Endothelial cell of umbilical vein (primary cell): ENCODE results near the gene TSC22D1. TPM values are rescaled to one million over a fixed set of nuclear protein-coding genes. Genes with fewer than 3 reads are reported as not detected.
A peak's percentile ranks its signal among the peaks of the same experiment; 100 is the strongest.

Source experiments
- BruUV-seq: library from RNA; stranded (reverse); fragments of 400-500 nt; replicated peaks from 2 replicates; lab custom pipeline; 2021; lab: Mats Ljungman, UMichigan
- CTCF ChIA-PET: fragments of 300-600, 350-600 bp; sonication (Branson Sonifier 250); formaldehyde crosslinking; loops from one replicate; lab custom pipeline; 2021; ENCODE audit warnings: antibody characterized with exemption, inconsistent platforms; lab: Charles Lee
- POLR2A ChIA-PET: fragments of 300-600, 350-600 bp; sonication (Branson Sonifier 250); formaldehyde crosslinking; loops from one replicate; lab custom pipeline; 2021; ENCODE audit warnings: antibody characterized with exemption, inconsistent platforms; lab: Charles Lee
- DNase-seq: peaks from one replicate; pipeline ENCODE4 v3.0.0-alpha.2; 2011; ENCODE audit warnings: low read depth, low spot score
- FAIRE-seq: peaks from 2 replicates; lab custom pipeline; 2011; peaks lifted over from hg19 to GRCh38; lab: Jason Lieb, UNC
- H2AFZ ChIP-seq: 2 replicates; pipeline ENCODE4 v1.6.0; 2012; ENCODE audit warnings: low read depth, low read length, control low read depth, inconsistent platforms
- H3K27ac ChIP-seq: 2 replicates; pipeline ENCODE4 v1.5.1; 2011; ENCODE audit warnings: low read depth, mild to moderate bottlenecking, control low read depth, low read length, moderate library complexity; ENCODE audit not compliant: insufficient read depth
- H3K27me3 ChIP-seq, 2 experiments: 2 replicates each; pipeline versions ENCODE4 v1.6.0 to v1.6.1; 2011; ENCODE audit warnings: low read length in 2 of 2, mixed read lengths in 1 of 2; ENCODE audit not compliant: control insufficient read depth in 2 of 2, insufficient read depth in 2 of 2
- H3K36me3 ChIP-seq, 2 experiments: 2 replicates in 1 of 2; 3 replicates in 1 of 2; pipeline ENCODE4 v1.5.1; 2011; ENCODE audit warnings: low read length in 2 of 2, mild to moderate bottlenecking in 1 of 2, moderate library complexity in 1 of 2; ENCODE audit not compliant: control insufficient read depth in 2 of 2, insufficient read depth in 2 of 2; ENCODE audit errors: extremely low read depth in 1 of 2
- H3K4me1 ChIP-seq: 3 replicates; pipeline ENCODE4 v1.5.1; 2011; ENCODE audit warnings: mild to moderate bottlenecking, low read length; ENCODE audit not compliant: control insufficient read depth, insufficient read depth; ENCODE audit errors: extremely low read depth
- H3K4me2 ChIP-seq: 2 replicates; pipeline ENCODE4 v1.6.1; 2011; ENCODE audit warnings: low read length, control low read depth, mixed read lengths; ENCODE audit not compliant: insufficient read depth
- H3K4me3 ChIP-seq, 3 experiments: fragments of 200-600 bp in 1 of 3; sonication (generic), shearing (Covaris generic) in 1 of 3; replicated peaks in 1 of 3; 2 replicates each; pipeline ENCODE4 v1.5.1; 2011 to 2016; ENCODE audit warnings: control low read depth in 3 of 3, low read length in 3 of 3, mild to moderate bottlenecking in 2 of 3, inconsistent platforms in 1 of 3, low read depth in 1 of 3, moderate library complexity in 1 of 3; ENCODE audit not compliant: insufficient read depth in 1 of 3
- H3K79me2 ChIP-seq: 2 replicates; pipeline ENCODE4 v1.6.0; 2012; ENCODE audit warnings: low read length, inconsistent platforms; ENCODE audit not compliant: control insufficient read depth, insufficient read depth
- H3K9ac ChIP-seq: replicated peaks from 2 replicates; pipeline ENCODE3; 2011; ENCODE audit warnings: low read length, control low read depth; ENCODE audit not compliant: insufficient read depth; ENCODE audit errors: extremely low read depth
- H3K9me1 ChIP-seq: replicated peaks from 3 replicates; pipeline ENCODE4 v1.6.0; 2011; ENCODE audit warnings: mild to moderate bottlenecking, low read length; ENCODE audit not compliant: control insufficient read depth, insufficient read depth; ENCODE audit errors: extremely low read depth
- H3K9me3 ChIP-seq: replicated peaks from 2 replicates; pipeline ENCODE4 v1.5.1; 2012; ENCODE audit warnings: low read length, inconsistent platforms; ENCODE audit not compliant: control insufficient read depth, insufficient read depth
- H4K20me1 ChIP-seq: replicated peaks from 2 replicates; pipeline ENCODE3; 2011; ENCODE audit warnings: mild to moderate bottlenecking, low read length; ENCODE audit not compliant: control insufficient read depth, insufficient read depth; ENCODE audit errors: extremely low read depth
- EZH2 ChIP-seq: IDR thresholded peaks from 2 replicates; pipeline ENCODE4 v1.6.1; 2012; ENCODE audit warnings: borderline replicate concordance, low read depth, mild to moderate bottlenecking, moderate library complexity, low read length, inconsistent platforms; ENCODE audit not compliant: severe bottlenecking
- FOS ChIP-seq: IDR thresholded peaks from 2 replicates; pipeline ENCODE4 v1.6.1; 2011; ENCODE audit warnings: mild to moderate bottlenecking, low read length, moderate library complexity, borderline replicate concordance; ENCODE audit not compliant: insufficient read depth
- GATA2 ChIP-seq: IDR thresholded peaks from 2 replicates; pipeline ENCODE4 v1.7.0; 2011; ENCODE audit warnings: low read depth, mild to moderate bottlenecking, moderate library complexity, mixed read lengths, low read length; ENCODE audit not compliant: insufficient read length, insufficient read depth
- JUN ChIP-seq: IDR thresholded peaks from 2 replicates; pipeline ENCODE4 v1.6.1; 2011; ENCODE audit warnings: borderline replicate concordance, low read depth; ENCODE audit not compliant: insufficient read length, insufficient read depth
- MAX ChIP-seq: IDR thresholded peaks from 2 replicates; pipeline ENCODE4 v1.6.1; 2011; ENCODE audit not compliant: insufficient read depth, insufficient read length
- MYC ChIP-seq: IDR thresholded peaks from one replicate; pipeline ENCODE4 v1.6.1; 2011; ENCODE audit warnings: mild to moderate bottlenecking, low read depth, low read length
- POLR2A ChIP-seq: IDR thresholded peaks from 2 replicates; pipeline ENCODE4 v1.6.1; 2012; ENCODE audit warnings: low read depth, mild to moderate bottlenecking, control low read depth, low read length
- POLR2AphosphoS5 ChIP-seq: IDR thresholded peaks from 2 replicates; pipeline ENCODE4 v1.6.1; 2012; ENCODE audit warnings: low read depth, mild to moderate bottlenecking, control low read depth, low read length, moderate library complexity; ENCODE audit not compliant: insufficient read depth
- dilution Hi-C: fragments of 300-500 bp; cut with MboI; formaldehyde crosslinking; loops from one replicate; pipeline ENCODE4 v1.15.0; 2019; ENCODE audit warnings: low sequenced_read_pairs; ENCODE audit not compliant: extremely low pct_ligation_motif_present
- intact Hi-C: fragments of 100-400 bp; cut with micrococcal nuclease; formaldehyde crosslinking; loops from one replicate; pipeline ENCODE4 v1.10.0; 2022
- polyA plus RNA-seq, 4 experiments: library from polyadenylated mRNA; depleted of rRNA in 3 of 4; stranded (reverse) in 3 of 4; unstranded in 1 of 4; fragments of >200 nt; gene quantifications; 2 replicates each; pipeline versions ENCODE4 v1.2.1 to v1.2.3, GENCODE V29; 2011 to 2012; ENCODE audit warnings: missing spikeins in 1 of 4
- total RNA-seq: library from RNA; stranded (reverse); gene quantifications from 2 replicates; pipeline ENCODE4 v1.2.3, GENCODE V29; 2021
- TF ChIP-seq, protein P1 (sequence below), 2 donors: IDR thresholded peaks; 1 replicate in 1 of 2; 2 replicates in 1 of 2; pipeline ENCODE4 v1.5.1; 2011; ENCODE audit warnings: low read length in 2 of 2, mild to moderate bottlenecking in 2 of 2, moderate library complexity in 2 of 2, control low read depth in 1 of 2, inconsistent platforms in 1 of 2, low read depth in 1 of 2; ENCODE audit not compliant: insufficient read depth in 1 of 2; ENCODE audit errors: extremely low read depth in 1 of 2

The TSC22D1 gene
- total and polyA plus RNA-seq, 2 donors (not counting 3 experiments of a cell fraction or from before 2014, with no cell fraction given): 47.7 to 51.8 TPM

- dilution Hi-C loops: loop anchor here (25.0 kb wide), 1 partner anchor 559 kb away; no protein-coding TSS in a partner anchor
- ChIA-PET CTCF (interaction anchor here (1.0 to 3.7 kb wide), 10 partner anchors 8 to 576 kb away, joined by 3 to 46 read pairs (median 4); no protein-coding TSS in a partner anchor), POLR2A (no interaction called here)
- H3K9me3 ChIP-seq: no peaks in the 10 kb centered on the region
- no peaks in the 10 kb centered on the region for H3K27me3 ChIP-seq
- H3K36me3 ChIP-seq: no peaks in the 10 kb centered on the region
- peak overlapping the region; percentile 90 for H3K4me2 ChIP-seq
- no peaks in the 10 kb centered on the region for H4K20me1 ChIP-seq
- intact Hi-C loops: loop anchor here (1.0 kb wide), 6 partner anchors 34 to 566 kb away; no protein-coding TSS in a partner anchor
- peak overlapping the region in 1 of 3 experiments; percentile 50 for H3K4me3 ChIP-seq
- no peak overlapping the region for H3K9ac ChIP-seq
- peak; percentile 46 for DNase-seq
- peaks cover 29% of the 10 kb centered on the region for H3K4me1 ChIP-seq
- H3K9me1 ChIP-seq: no peaks in the 10 kb centered on the region
- TF ChIP-seq MAX: no peak
- TF ChIP-seq, protein P1, sequence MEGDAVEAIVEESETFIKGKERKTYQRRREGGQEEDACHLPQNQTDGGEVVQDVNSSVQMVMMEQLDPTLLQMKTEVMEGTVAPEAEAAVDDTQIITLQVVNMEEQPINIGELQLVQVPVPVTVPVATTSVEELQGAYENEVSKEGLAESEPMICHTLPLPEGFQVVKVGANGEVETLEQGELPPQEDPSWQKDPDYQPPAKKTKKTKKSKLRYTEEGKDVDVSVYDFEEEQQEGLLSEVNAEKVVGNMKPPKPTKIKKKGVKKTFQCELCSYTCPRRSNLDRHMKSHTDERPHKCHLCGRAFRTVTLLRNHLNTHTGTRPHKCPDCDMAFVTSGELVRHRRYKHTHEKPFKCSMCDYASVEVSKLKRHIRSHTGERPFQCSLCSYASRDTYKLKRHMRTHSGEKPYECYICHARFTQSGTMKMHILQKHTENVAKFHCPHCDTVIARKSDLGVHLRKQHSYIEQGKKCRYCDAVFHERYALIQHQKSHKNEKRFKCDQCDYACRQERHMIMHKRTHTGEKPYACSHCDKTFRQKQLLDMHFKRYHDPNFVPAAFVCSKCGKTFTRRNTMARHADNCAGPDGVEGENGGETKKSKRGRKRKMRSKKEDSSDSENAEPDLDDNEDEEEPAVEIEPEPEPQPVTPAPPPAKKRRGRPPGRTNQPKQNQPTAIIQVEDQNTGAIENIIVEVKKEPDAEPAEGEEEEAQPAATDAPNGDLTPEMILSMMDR (IDR thresholded peaks at IDR 0.05; ENCODE audit: extremely low read depth in 1 of 2, insufficient read depth in 1 of 2, low read depth in 1 of 2, low read length in 2 of 2): peak; percentile 6 to 20
- no peak for TF ChIP-seq GATA2
- no peak for TF ChIP-seq MYC
- no peak for TF ChIP-seq FOS
- TF ChIP-seq EZH2: no peak
- TF ChIP-seq JUN: no peak
- TF ChIP-seq POLR2A: no peak
- no peak for TF ChIP-seq POLR2AphosphoS5
- no peak overlapping the region for H2AFZ ChIP-seq
- H3K79me2 ChIP-seq: no peaks in the 10 kb centered on the region
- no TSS peak for BruUV-seq
- peak overlapping the region; percentile 51 for H3K27ac ChIP-seq
- FAIRE-seq: no peak
These were observed 105.2 kb downstream of the TSC22D1 start for GRCh38 chr13:44470638-44471562.
